GM21515 (cell line): ENCODE results near the gene PSPN.
"Not testable (repeated sequence)": the region's sequence is repeated elsewhere in the genome, so short reads cannot be mapped to it uniquely, and the experiment has no call there.

ENCODE experiments used
- ATAC-seq: cut with Tn5 transposase; IDR thresholded peaks from one replicate; pipeline ENCODE4 v1.9.1; 2021; ENCODE audit not compliant: unreplicated experiment

The PSPN gene

DNA sequence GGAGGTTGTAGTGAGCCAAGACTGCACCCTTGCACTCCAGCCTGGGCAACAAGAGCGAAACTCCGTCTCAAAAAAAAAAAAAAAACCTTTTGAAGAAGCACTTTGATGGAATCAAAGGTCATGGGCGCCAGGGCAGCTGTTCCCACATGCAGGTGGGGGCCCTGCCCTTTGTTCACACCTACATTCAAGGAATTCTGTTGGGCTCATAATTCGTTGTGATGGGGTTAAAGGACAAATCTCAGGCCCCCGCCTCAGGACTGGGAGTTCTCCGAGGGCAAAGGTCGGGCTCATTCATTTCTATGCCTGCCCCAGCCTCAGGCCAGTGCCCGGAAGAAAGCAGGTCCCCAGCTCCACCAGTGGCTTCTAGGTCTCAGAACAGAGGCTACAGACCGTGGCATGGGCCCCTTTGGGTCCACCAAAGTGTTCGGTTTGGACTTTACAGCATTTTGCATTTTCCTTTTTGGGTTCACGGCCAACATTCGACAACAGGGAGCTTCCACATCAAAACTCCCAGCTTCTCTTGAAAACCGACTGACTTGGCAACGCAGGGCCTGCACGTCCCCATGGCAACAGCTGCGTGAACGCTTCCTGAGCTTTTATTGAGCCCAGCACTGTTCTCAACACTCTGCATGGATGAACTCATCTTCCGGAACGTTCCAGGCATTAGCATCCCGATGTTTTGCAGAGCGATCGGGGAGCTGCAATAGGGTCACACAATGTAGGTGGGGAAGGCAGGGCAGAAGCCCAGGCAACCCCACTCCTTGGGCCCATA lies 27.3 kb upstream of the PSPN start:
- no peak for ATAC-seq

GRCh38 chr19:6402058-6402457 lies 26.3 kb upstream of the PSPN start:
- ATAC-seq, result no peak

GRCh38 chr19:6400062-6400944 lies 24.6 kb upstream of the PSPN start:
- ATAC-seq, result not testable (repeated sequence)

- ATAC-seq, result no peak
Observed at GRCh38 chr19:6396305-6396704, 20.6 kb upstream of the PSPN start.

DNA sequence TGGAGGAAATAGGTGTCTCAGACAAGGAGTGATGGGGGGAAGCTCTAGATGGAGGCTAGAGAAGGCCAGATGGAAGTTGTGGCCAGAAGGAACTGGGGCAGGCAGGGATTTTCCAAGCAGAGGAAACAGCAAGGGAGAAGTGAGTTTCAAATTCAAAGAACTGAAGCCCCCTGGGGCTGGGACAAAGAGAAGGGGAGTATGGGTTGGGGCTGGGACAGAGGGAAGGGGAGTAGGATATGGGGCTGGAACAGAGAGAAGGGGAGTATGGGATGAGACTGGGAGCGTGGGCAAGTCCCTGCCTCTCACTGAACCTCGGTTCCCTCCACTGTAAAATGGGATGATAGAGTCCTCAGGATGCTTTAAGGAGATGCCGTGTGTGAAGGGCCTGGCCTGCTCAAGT lies 19.1 kb upstream of the PSPN start:
- ATAC-seq, result no peak

GRCh38 chr19:6393983-6394412 lies 18.3 kb upstream of the PSPN start:
- no peak for ATAC-seq

- peak; percentile 80 for ATAC-seq
Observed at GRCh38 chr19:6393074-6393982, 17.6 kb upstream of the PSPN start, which contains the start of gene GTF2F1. Gene GTF2F1, minus strand, starts transcription at chr19:6393164. Its CDS starts 169 bp downstream, at chr19:6392995.

DNA sequence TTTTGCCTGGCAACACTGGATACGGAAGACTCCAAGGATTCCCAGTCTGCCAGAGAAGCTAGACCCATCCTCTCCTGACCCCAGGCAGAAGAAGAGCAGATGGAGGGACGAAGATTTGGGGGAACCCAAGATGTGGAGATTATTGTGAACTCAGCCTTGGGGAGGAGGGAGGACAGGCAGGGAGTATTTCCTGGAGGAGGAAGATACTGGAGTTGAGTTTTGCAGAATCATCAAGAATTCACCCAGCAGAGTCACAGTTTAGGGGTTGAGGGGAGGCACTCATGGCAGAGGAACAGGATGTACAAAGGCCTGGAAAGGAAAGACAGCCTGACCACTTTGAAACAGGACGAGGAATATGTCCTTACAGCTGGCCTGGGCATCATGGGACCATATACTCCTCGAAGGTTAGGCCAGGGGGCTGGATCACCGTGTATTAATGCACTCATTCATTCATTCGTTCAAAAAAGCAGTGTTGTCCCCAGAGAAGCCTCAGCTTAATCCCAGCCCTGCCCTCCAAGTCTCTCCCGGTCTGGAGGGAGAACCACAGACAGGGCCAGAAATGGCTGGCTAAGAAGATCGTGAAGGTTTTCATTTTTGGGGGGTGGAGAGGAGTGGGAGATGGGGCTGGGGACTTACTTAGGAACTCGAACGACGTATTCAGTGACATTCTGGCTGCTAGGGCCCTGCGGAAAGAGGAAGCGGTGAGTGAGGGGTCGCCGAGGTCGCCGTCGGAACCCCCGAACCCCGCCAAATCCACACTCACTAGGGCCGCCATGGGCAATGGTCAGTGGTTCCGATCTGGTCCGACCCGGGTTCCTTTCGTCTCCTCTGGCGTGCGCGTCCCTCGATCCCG lies 16.7 kb upstream of the PSPN start:
- ATAC-seq, result peak; percentile 6

GRCh38 chr19:6387372-6387771 lies 11.6 kb upstream of the PSPN start:
- ATAC-seq, result no peak

DNA sequence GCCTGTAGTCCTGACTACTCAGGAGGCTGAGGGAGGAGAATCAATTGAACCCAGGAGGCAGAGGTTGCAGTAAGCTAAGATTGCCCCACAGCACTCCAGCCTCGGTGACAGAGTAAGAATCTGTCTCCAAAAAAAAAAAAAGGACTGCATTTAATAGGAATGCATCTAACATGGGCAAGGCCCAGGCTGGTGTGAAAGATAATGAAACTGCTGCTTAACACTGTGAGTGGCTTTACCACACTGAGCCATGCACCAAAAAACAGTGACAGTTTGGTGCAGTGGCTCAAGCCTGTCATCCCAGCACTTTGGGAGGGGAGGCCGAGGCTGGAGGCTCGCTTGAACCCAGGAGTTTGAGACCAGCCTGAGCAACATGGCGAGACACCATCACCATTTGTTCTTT lies 8.6 kb upstream of the PSPN start:
- no peak for ATAC-seq

- no peak for ATAC-seq
Observed at GRCh38 chr19:6383188-6383587, 7.5 kb upstream of the PSPN start.

- ATAC-seq, result no peak
Observed at GRCh38 chr19:6381030-6381750, 5.5 kb upstream of the PSPN start.

DNA sequence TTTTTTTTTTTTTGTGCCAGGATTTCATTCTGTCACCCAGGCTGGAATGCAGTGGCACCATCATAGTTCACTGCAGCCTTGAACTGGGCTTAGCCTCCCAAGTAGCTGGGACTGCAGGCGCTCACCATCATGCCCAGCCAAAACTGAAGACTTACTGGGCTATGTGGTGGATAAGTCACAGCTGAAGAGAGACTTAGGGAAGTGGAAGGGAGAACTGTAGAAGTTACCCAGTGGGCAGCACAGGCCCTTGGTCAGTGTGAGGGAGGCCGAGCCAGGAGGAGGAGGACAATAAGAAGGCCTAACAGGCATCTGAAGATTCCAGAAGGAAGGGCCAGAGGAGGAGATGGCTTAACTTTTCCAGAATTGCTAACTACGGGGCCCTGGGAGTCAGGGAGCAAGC lies 4.0 kb upstream of the PSPN start:
- ATAC-seq, result no peak

GRCh38 chr19:6378486-6378885 lies 2.8 kb upstream of the PSPN start:
- ATAC-seq, result no peak

DNA sequence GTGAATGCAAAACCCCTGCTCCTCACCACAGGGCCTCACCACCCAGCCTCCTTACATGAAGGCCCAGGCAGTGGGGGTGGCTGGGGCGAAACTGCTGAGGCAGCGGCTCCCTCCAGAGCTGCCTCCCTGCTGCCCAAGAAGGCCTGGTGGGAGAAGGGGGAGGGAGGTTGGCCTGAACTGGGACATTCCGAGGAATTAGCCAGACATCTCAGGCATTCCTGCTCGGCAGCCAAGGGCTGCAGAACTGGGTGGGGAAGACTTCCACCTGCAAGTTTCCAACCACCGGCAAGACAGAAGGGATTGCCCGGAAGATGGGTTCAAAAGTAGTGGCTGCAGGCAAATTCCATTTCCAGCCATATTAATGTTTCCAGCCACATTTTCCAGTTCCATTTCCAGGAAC lies 2.3 kb upstream of the PSPN start:
- no peak for ATAC-seq

DNA sequence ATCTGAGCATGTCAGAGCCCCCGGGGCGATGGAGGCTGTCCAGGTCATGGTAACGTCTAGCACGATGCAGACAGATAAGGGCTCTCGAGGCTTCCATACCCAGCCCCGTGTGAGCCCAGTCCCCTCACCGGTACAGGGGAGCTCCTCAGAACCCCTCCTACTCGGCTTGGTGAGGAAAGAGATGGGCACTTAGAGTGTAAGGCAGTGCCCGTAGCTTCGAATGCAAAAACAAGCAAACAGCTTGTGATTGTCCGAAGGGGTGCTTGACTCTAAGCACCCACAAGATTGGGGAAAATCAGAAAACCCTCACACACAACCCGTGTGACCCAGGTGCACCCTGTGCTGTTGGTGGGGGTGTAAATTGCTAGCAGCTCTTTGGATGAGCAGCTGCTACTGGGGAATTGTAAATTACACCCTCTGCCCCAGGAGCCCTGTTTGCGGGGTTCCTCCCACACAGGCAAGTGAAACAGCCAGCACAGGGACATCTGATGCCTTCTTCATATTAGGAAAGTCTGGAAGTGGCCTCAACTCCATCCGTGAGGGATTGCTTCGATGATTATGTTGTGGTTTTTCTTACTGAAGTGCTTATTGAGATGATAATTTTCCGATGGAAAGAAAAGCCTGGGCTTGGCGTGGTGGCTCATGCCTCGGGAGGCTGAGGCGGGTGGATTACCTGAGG lies 918 bp upstream of the PSPN start:
- no peak for ATAC-seq

DNA sequence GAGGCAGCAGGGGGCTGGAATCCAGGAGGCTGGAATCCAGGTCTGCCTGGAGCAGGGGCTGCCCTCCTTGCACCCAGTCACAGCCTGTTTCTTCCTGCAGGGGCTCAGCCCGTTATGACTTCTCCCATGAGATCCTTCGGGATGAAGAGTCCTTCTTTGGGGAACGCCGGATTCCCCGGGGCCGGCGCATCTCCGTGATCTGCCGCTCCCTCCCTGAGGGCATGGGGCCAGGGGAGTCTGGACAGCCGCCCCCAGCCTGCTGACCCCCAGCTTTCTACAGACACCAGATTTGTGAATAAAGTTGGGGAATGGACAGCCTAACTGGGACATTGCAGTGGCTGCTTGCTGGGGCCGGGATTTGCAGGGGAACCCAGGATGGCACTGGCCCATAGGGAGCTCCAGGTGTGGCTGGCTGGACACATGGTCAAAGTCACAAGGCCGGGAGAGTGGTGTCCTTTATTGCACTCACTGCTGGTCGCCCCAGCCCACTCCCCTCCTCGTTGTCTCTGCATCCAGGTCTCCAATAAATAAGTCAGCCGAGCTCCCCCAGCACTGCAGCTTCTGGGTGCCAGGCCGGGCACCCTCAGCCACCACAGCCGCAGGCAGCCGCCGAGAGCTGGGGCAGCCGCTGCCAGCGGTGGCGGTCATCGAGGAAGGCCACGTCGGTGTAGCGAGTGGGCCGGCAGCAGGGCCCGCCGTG lies 872 bp downstream of the PSPN start:
- no peak for ATAC-seq

GRCh38 chr19:6374161-6374709 lies 1.5 kb downstream of the PSPN start:
- ATAC-seq, result no peak
